Glomerular visceral epithelial cell (primary cell): Measurements from ENCODE around the gene OR4K17.
A peak's percentile ranks its signal among the peaks of the same experiment; 100 is the strongest.
"Not testable (repeated sequence)": the region's sequence is repeated elsewhere in the genome, so short reads cannot be mapped to it uniquely, and the experiment has no call there.

ENCODE experiments used
- DNase-seq: peaks from one replicate; pipeline ENCODE4 v3.0.0-alpha.2; 2016; ENCODE audit errors: extremely low spot score

The OR4K17 gene

GRCh38 chr14:20110438-20110837 is at the start of gene OR4K17:
Gene OR4K17 (plus strand): TSS chr14:20110739. CDS start chr14:20117500, 6,761 bp downstream.
- DNase-seq: no peak

- no peak for DNase-seq
Measured at GRCh38 chr14:20092050-20092449, 18.5 kb upstream of the OR4K17 start.

GRCh38 chr14:20093442-20093841 is 17.1 kb upstream of the OR4K17 start:
- DNase-seq: no peak

- DNase-seq: not testable (repeated sequence)
Measured at GRCh38 chr14:20098926-20099770, 11.4 kb upstream of the OR4K17 start.

GRCh38 chr14:20112321-20112720 is 1.8 kb downstream of the OR4K17 start:
- DNase-seq: no peak

GRCh38 chr14:20116748-20117147 is 6.2 kb downstream of the OR4K17 start:
- DNase-seq: no peak

GRCh38 chr14:20118795-20119194 is 8.3 kb downstream of the OR4K17 start:
- DNase-seq: no peak

GRCh38 chr14:20138520-20138919 is 28.0 kb downstream of the OR4K17 start, which contains the start of gene OR4N5:
Gene OR4N5 (plus strand): TSS chr14:20138820. CDS start chr14:20143736, 4,916 bp downstream.
- no peak for DNase-seq

- DNase-seq: no peak
Measured at GRCh38 chr14:20143911-20144310, 33.4 kb downstream of the OR4K17 start.

- DNase-seq: no peak
Measured at GRCh38 chr14:20144820-20145219, 34.3 kb downstream of the OR4K17 start.

GRCh38 chr14:20164462-20164861 is 53.9 kb downstream of the OR4K17 start:
- DNase-seq: no peak

- DNase-seq: no peak
Measured at GRCh38 chr14:20167091-20167490, 56.6 kb downstream of the OR4K17 start.

- DNase-seq: peak; percentile 29
Measured at GRCh38 chr14:20169852-20170251, 59.3 kb downstream of the OR4K17 start.
